PC-3 (cell line): ENCODE results near the gene IP6K1.

ENCODE experiments used
- CTCF ChIP-seq: fragments of 300-600 bp; sonication (generic); conservative IDR thresholded peaks from 2 replicates; pipeline ENCODE4 v1.5.1; 2017; ENCODE audit warnings: antibody characterized with exemption, low read depth, mild to moderate bottlenecking, low read length
- EZH2 ChIP-seq: fragments of 300-600 bp; sonication (generic); IDR thresholded peaks from one replicate; pipeline ENCODE4 v1.6.1; 2017; ENCODE audit warnings: antibody characterized with exemption, mild to moderate bottlenecking, low read length; ENCODE audit not compliant: unreplicated experiment
- EZH2phosphoT487 ChIP-seq: fragments of 300-600 bp; sonication (generic); IDR thresholded peaks from 2 replicates; pipeline ENCODE4 v1.6.1; 2018; ENCODE audit warnings: mild to moderate bottlenecking, antibody characterized with exemption, low read length, borderline replicate concordance

GRCh38 chr3:49700014-49700413, 86.3 kb downstream of the IP6K1 start:
- no peak for TF ChIP-seq CTCF
- TF ChIP-seq EZH2phosphoT487: no peak
- TF ChIP-seq EZH2: no peak
